HCT116 (cell line): ENCODE results near the gene CLIP4. TPM values are rescaled to one million over a fixed set of nuclear protein-coding genes. Genes with fewer than 3 reads are reported as not detected.

Experiments used
- ATAC-seq: fragments of 200-7000 bp; cut with Tn5 transposase; 2 replicates; pipeline ENCODE4 v1.9.1; 2020; ENCODE audit warnings: mild to moderate bottlenecking, moderate library complexity
- BruUV-seq: library from RNA; stranded (reverse); fragments of 400-500 nt; replicated peaks from 2 replicates; lab custom pipeline; 2021; lab: Mats Ljungman, UMichigan
- CTCF ChIA-PET: fragments of 300-600 bp; sonication (Branson Sonifier 250); formaldehyde crosslinking; loops from one replicate; lab custom pipeline; 2021; ENCODE audit warnings: antibody characterized with exemption; lab: Charles Lee
- POLR2A ChIA-PET: fragments of 300-600, 350-600 bp; sonication (Branson Sonifier 250); formaldehyde crosslinking; loops from one replicate; lab custom pipeline; 2021; ENCODE audit warnings: antibody characterized with exemption; lab: Charles Lee
- RAD21 ChIA-PET, 2 experiments: fragments of 300-600 bp; sonication (Branson Sonifier 250); formaldehyde crosslinking; loops; one replicate each; lab custom pipeline; 2023; ENCODE audit warnings: low total read pairs in 2 of 2; ENCODE audit not compliant: uncharacterized antibody in 2 of 2, unreplicated experiment in 2 of 2, low non-redundant PET in 1 of 2; lab: Charles Lee
- DNase-seq: peaks from one replicate; pipeline ENCODE4 v3.0.0-alpha.2; 2010; ENCODE audit warnings: low read depth, low spot score
- H2AFZ ChIP-seq: fragments of 200-600 bp; shearing (Covaris generic), sonication (generic); 2 replicates; pipeline ENCODE4 v1.6.1; 2017; ENCODE audit warnings: low read depth, mixed run types, mixed read lengths, antibody characterized with exemption, low read length; ENCODE audit not compliant: poor library complexity, severe bottlenecking
- H3K27ac ChIP-seq: 2 replicates; pipeline ENCODE4 v1.5.1; 2012; ENCODE audit warnings: low read depth, low read length
- H3K27me3 ChIP-seq: fragments of 200-600 bp; sonication (generic); 2 replicates; pipeline ENCODE4 v1.6.1; 2016; ENCODE audit warnings: mixed run types, low read length, mixed read lengths; ENCODE audit not compliant: insufficient read depth
- H3K36me3 ChIP-seq, 2 experiments: fragments of 200-500 bp in 1 of 2; fragments of 200-600 bp in 1 of 2; sonication (Bioruptor generic) in 1 of 2; sonication (generic) in 1 of 2; 2 replicates each; pipeline versions ENCODE4 v1.5.1 to v1.6.1; 2014 to 2016; ENCODE audit warnings: low read length in 2 of 2, inconsistent platforms in 1 of 2, mixed read lengths in 1 of 2, mixed run types in 1 of 2; ENCODE audit not compliant: insufficient read depth in 2 of 2, control insufficient read depth in 1 of 2
- H3K4me1 ChIP-seq, 2 experiments: fragments of 200-600 bp in 1 of 2; sonication (generic) in 1 of 2; 2 replicates each; pipeline versions ENCODE4 v1.5.1 to v1.6.1; 2012 to 2017; ENCODE audit warnings: low read length in 2 of 2, inconsistent platforms in 1 of 2, mild to moderate bottlenecking in 1 of 2, mixed read lengths in 1 of 2, mixed run types in 1 of 2, moderate library complexity in 1 of 2; ENCODE audit not compliant: insufficient read depth in 2 of 2, control insufficient read depth in 1 of 2
- H3K4me2 ChIP-seq: fragments of 200-600 bp; sonication (generic); 2 replicates; pipeline ENCODE4 v1.6.1; 2017; ENCODE audit warnings: mixed run types, low read length, mixed read lengths
- H3K4me3 ChIP-seq, 2 experiments: fragments of 200-600 bp in 1 of 2; sonication (generic) in 1 of 2; replicated peaks in 1 of 2; 2 replicates each; pipeline ENCODE4 v1.5.1; 2011 to 2016; ENCODE audit warnings: low read length in 2 of 2, control low read depth in 1 of 2, low read depth in 1 of 2, mild to moderate bottlenecking in 1 of 2, mixed read lengths in 1 of 2, mixed run types in 1 of 2
- H3K79me2 ChIP-seq: fragments of 200-600 bp; sonication (generic); 2 replicates; pipeline ENCODE4 v1.6.1; 2017; ENCODE audit warnings: mild to moderate bottlenecking, mixed run types, low read length, moderate library complexity, mixed read lengths; ENCODE audit not compliant: insufficient read depth
- H3K9ac ChIP-seq: fragments of 200-600 bp; sonication (generic); 2 replicates; pipeline ENCODE4 v1.6.1; 2016; ENCODE audit warnings: low read length, mixed read lengths
- H3K9me2 ChIP-seq: fragments of 200-600 bp; sonication (generic), shearing (Covaris generic); 2 replicates; pipeline ENCODE4 v1.6.1; 2017; ENCODE audit warnings: mixed run types, mild to moderate bottlenecking, moderate library complexity; ENCODE audit not compliant: insufficient read depth
- H3K9me3 ChIP-seq, 2 experiments: fragments of 200-500 bp in 1 of 2; fragments of 200-600 bp in 1 of 2; sonication (Bioruptor generic) in 1 of 2; sonication (generic) in 1 of 2; 2 replicates each; pipeline ENCODE4 v1.6.1; 2014 to 2017; ENCODE audit warnings: low read length in 2 of 2, mixed read lengths in 2 of 2, inconsistent platforms in 1 of 2, low read depth in 1 of 2, mild to moderate bottlenecking in 1 of 2, mixed run types in 1 of 2, moderate library complexity in 1 of 2; ENCODE audit not compliant: control insufficient read depth in 1 of 2, insufficient read depth in 1 of 2
- H4K20me1 ChIP-seq: fragments of 200-600 bp; sonication (generic), shearing (Covaris generic); 2 replicates; pipeline ENCODE4 v1.6.1; 2017; ENCODE audit warnings: mixed run types, mild to moderate bottlenecking, moderate library complexity; ENCODE audit not compliant: insufficient read depth
- CBX3 ChIP-seq: IDR thresholded peaks from 2 replicates; pipeline ENCODE4 v1.6.1; 2012; ENCODE audit warnings: low read depth
- CEBPB ChIP-seq: IDR thresholded peaks from 2 replicates; pipeline ENCODE4 v1.6.1; 2012; ENCODE audit warnings: low read depth
- EGR1 ChIP-seq: IDR thresholded peaks from 2 replicates; pipeline ENCODE4 v1.6.1; 2012; ENCODE audit warnings: low read depth
- ELF1 ChIP-seq: IDR thresholded peaks from 2 replicates; pipeline ENCODE4 v1.6.1; 2012; ENCODE audit warnings: low read depth, borderline replicate concordance
- EZH2 ChIP-seq: fragments of 200-600 bp; sonication (generic); IDR thresholded peaks from 2 replicates; pipeline ENCODE4 v1.6.1; 2017; ENCODE audit warnings: antibody characterized with exemption, mixed run types
- EZH2phosphoT487 ChIP-seq: fragments of 200-600 bp; IDR thresholded peaks from 2 replicates; pipeline ENCODE4 v1.6.1; 2018; ENCODE audit warnings: antibody characterized with exemption, borderline replicate concordance
- FOSL1 ChIP-seq: IDR thresholded peaks from 2 replicates; pipeline ENCODE4 v1.6.1; 2012; ENCODE audit warnings: low read depth
- JUND ChIP-seq: IDR thresholded peaks from 2 replicates; pipeline ENCODE4 v1.6.1; 2012
- POLR2A ChIP-seq: IDR thresholded peaks from 2 replicates; pipeline ENCODE4 v1.7.0; 2011; ENCODE audit warnings: borderline replicate concordance; ENCODE audit not compliant: insufficient read depth, insufficient read length; ENCODE audit errors: extremely low read depth
- RAD21 ChIP-seq: IDR thresholded peaks from 2 replicates; pipeline ENCODE4 v1.6.1; 2012; ENCODE audit warnings: low read depth, mild to moderate bottlenecking
- REST ChIP-seq: IDR thresholded peaks from 2 replicates; pipeline ENCODE4 v1.6.1; 2012; ENCODE audit warnings: low read depth
- SP1 ChIP-seq: IDR thresholded peaks from 2 replicates; pipeline ENCODE4 v1.6.1; 2012; ENCODE audit warnings: low read depth
- SRF ChIP-seq: IDR thresholded peaks from 2 replicates; pipeline ENCODE4 v1.6.1; 2012; ENCODE audit warnings: low read depth
- TCF7L2 ChIP-seq: IDR thresholded peaks from 2 replicates; pipeline ENCODE4 v1.7.0; 2011; ENCODE audit warnings: borderline replicate concordance, inconsistent platforms; ENCODE audit not compliant: insufficient read depth, insufficient read length; ENCODE audit errors: extremely low read depth
- YY1 ChIP-seq: IDR thresholded peaks from 2 replicates; pipeline ENCODE4 v1.6.1; 2011; ENCODE audit warnings: low read length, low read depth, moderate library complexity, mild to moderate bottlenecking; ENCODE audit not compliant: insufficient replicate concordance; ENCODE audit errors: extremely low read depth
- ZBTB33 ChIP-seq: IDR thresholded peaks from 2 replicates; pipeline ENCODE4 v1.6.1; 2011; ENCODE audit warnings: mild to moderate bottlenecking, low read length, moderate library complexity; ENCODE audit not compliant: insufficient replicate concordance; ENCODE audit errors: extremely low read depth
- ZFX ChIP-seq: fragments of 450-650 bp; IDR thresholded peaks from 2 replicates; pipeline ENCODE4 v1.6.1; 2017
- intact Hi-C: fragments of 100-400 bp; cut with micrococcal nuclease; formaldehyde crosslinking; loops from 2 replicates; pipeline ENCODE4 v1.10.0; 2022
- total RNA-seq: library from RNA; stranded (reverse); gene quantifications from one replicate; pipeline ENCODE4 v1.2.1, GENCODE V29; 2021; ENCODE audit not compliant: unreplicated experiment
- TF ChIP-seq, protein P1 (sequence below): IDR thresholded peaks from 2 replicates; pipeline ENCODE4 v1.6.1; 2012
- TF ChIP-seq, protein P2 (sequence below), 3 experiments: fragments of 200-600 bp in 1 of 3; sonication (generic) in 1 of 3; IDR thresholded peaks in 2 of 3; conservative IDR thresholded peaks in 1 of 3; 2 replicates each; pipeline ENCODE4 v1.5.1; 2012 to 2017; ENCODE audit warnings: low read depth in 2 of 3, low read length in 2 of 3, antibody characterized with exemption in 1 of 3, borderline replicate concordance in 1 of 3, control low read depth in 1 of 3, mild to moderate bottlenecking in 1 of 3, mixed read lengths in 1 of 3, mixed run types in 1 of 3, moderate library complexity in 1 of 3; ENCODE audit not compliant: insufficient read depth in 1 of 3
- TF ChIP-seq, protein P3 (sequence below): IDR thresholded peaks from 2 replicates; pipeline ENCODE4 v1.6.1; 2012

Gene CLIP4
- total RNA-seq, 1 experiment from 2014 or later, result 27.8 TPM

DNA sequence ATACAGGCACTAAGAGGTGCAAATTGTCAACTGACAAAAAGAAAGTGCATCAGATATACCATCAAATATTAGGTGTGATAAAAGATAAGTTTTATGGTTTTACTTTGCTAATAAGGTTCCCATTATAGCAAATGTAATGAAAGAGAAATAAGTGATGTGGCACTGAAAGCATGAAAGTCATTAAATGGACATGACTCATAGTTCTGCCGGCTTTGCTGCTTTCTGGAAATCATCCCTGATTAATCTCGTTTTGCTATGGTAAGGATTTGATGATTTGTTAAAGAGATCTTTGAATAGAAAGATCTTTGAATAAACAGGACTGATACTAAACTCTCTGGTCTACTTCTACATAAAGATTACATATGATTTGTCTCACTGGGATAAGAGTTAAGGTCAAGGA, 72.7 kb downstream of the CLIP4 start:
- intact Hi-C loops, result no loop called here
- H3K9ac ChIP-seq, result no peak overlapping the region
- no peak overlapping the region for H3K27ac ChIP-seq
- no peak overlapping the region for H3K4me3 ChIP-seq
- DNase-seq (no peak), ATAC-seq (no peak)
- H3K9me3 ChIP-seq, result peaks cover 0 to 4% of the 10 kb centered on the region in 2 experiments; a peak in 1 of 4 replicates
- no peaks in the 10 kb centered on the region for H3K79me2 ChIP-seq
- no peaks in the 10 kb centered on the region for H3K27me3 ChIP-seq
- H3K9me2 ChIP-seq, result no peaks in the 10 kb centered on the region
- H4K20me1 ChIP-seq, result no peaks in the 10 kb centered on the region
- ChIA-PET RAD21 (no interaction called here), CTCF (no interaction called here), POLR2A (no interaction called here)
- BruUV-seq, result no TSS peak
- TF ChIP-seq SRF (no peak), REST (no peak), EZH2 (no peak), ZBTB33 (no peak), CBX3 (no peak), FOSL1 (no peak), RAD21 (no peak), EGR1 (no peak), JUND (no peak), CEBPB (no peak), EZH2phosphoT487 (no peak), TCF7L2 (no peak), ZFX (no peak), YY1 (no peak), SP1 (no peak), POLR2A (no peak), ELF1 (no peak)
- TF ChIP-seq, protein P1, sequence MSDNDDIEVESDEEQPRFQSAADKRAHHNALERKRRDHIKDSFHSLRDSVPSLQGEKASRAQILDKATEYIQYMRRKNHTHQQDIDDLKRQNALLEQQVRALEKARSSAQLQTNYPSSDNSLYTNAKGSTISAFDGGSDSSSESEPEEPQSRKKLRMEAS, result no peak
- TF ChIP-seq, protein P2, sequence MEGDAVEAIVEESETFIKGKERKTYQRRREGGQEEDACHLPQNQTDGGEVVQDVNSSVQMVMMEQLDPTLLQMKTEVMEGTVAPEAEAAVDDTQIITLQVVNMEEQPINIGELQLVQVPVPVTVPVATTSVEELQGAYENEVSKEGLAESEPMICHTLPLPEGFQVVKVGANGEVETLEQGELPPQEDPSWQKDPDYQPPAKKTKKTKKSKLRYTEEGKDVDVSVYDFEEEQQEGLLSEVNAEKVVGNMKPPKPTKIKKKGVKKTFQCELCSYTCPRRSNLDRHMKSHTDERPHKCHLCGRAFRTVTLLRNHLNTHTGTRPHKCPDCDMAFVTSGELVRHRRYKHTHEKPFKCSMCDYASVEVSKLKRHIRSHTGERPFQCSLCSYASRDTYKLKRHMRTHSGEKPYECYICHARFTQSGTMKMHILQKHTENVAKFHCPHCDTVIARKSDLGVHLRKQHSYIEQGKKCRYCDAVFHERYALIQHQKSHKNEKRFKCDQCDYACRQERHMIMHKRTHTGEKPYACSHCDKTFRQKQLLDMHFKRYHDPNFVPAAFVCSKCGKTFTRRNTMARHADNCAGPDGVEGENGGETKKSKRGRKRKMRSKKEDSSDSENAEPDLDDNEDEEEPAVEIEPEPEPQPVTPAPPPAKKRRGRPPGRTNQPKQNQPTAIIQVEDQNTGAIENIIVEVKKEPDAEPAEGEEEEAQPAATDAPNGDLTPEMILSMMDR (IDR thresholded peaks at IDR 0.05 in 2 of 3, conservative IDR thresholded peaks at IDR 0.05 in 1 of 3; ENCODE audit: borderline replicate concordance in 1 of 3, insufficient read depth in 1 of 3, low read depth in 2 of 3, low read length in 2 of 3), result no peak
- TF ChIP-seq, protein P3, sequence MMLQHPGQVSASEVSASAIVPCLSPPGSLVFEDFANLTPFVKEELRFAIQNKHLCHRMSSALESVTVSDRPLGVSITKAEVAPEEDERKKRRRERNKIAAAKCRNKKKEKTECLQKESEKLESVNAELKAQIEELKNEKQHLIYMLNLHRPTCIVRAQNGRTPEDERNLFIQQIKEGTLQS, result no peak
- H3K4me1 ChIP-seq, result no peaks in the 10 kb centered on the region
- no peak overlapping the region for H3K4me2 ChIP-seq
- 0 out of 4 replicates have a peak, but pooled peaks cover 0 to 5% of the 10 kb centered on the region in 2 experiments for H3K36me3 ChIP-seq
- no peak overlapping the region for H2AFZ ChIP-seq
